Activated CD4-positive, alpha-beta T cell treated with anti-CD3 and anti-CD28 coated beads, Interleukin-2, amount 10 ng/mL, durations not matched to agents 7 days and 5 days (primary cell): ENCODE data around the gene LHFPL2. TPM values are rescaled to one million over a fixed set of nuclear protein-coding genes. Genes with fewer than 3 reads are reported as not detected.

ENCODE experiments used
- CTCF ChIA-PET: fragments of 350-600 bp; sonication (Branson Sonifier 250); formaldehyde crosslinking; loops from one replicate; lab custom pipeline; 2021; ENCODE audit warnings: antibody characterized with exemption; lab: Charles Lee
- POLR2A ChIA-PET: fragments of 350-600 bp; sonication (Branson Sonifier 250); formaldehyde crosslinking; loops from one replicate; lab custom pipeline; 2021; ENCODE audit warnings: antibody characterized with exemption; lab: Charles Lee
- DNase-seq: peaks from one replicate; pipeline ENCODE4 v3.0.0-alpha.2; 2020
- H3K27ac Mint-ChIP-seq: one replicate; pipeline ENCODE4 v1.8.0; 2021; ENCODE audit warnings: mild to moderate bottlenecking, moderate library complexity, mixed read lengths
- H3K27me3 Mint-ChIP-seq: one replicate; pipeline ENCODE4 v1.8.0; 2021; ENCODE audit warnings: mixed read lengths
- H3K36me3 Mint-ChIP-seq: one replicate; pipeline ENCODE4 v1.8.0; 2021; ENCODE audit warnings: low read depth, mixed read lengths
- H3K4me1 Mint-ChIP-seq: one replicate; pipeline ENCODE4 v1.8.0; 2021; ENCODE audit warnings: mixed read lengths
- H3K4me3 Mint-ChIP-seq: one replicate; pipeline ENCODE4 v1.8.0; 2021; ENCODE audit warnings: mild to moderate bottlenecking, moderate library complexity, mixed read lengths
- H3K9me3 Mint-ChIP-seq: one replicate; pipeline ENCODE4 v1.8.0; 2021; ENCODE audit warnings: mixed read lengths
- total RNA-seq, 2 experiments: library from RNA; stranded (reverse); gene quantifications; one replicate each; pipeline ENCODE4 v1.2.3, GENCODE V29; 2021

Gene LHFPL2
- total RNA-seq, 2 experiments from 2014 or later = 0.15 to 0.37 TPM

GRCh38 chr5:78515670-78516069 is 132.9 kb downstream of the LHFPL2 start:
- Mint-ChIP-seq H3K27me3 (peaks cover 46% of the 10 kb centered on the region), H3K36me3 (no peaks in the 10 kb centered on the region), H3K27ac (no peak overlapping the region), H3K9me3 (no peaks in the 10 kb centered on the region), H3K4me1 (no peaks in the 10 kb centered on the region), H3K4me3 (no peak overlapping the region)
- POLR2A ChIA-PET = no interaction called here
- CTCF ChIA-PET = interaction anchor here (0.6 kb wide), 1 partner anchor 11 kb away, joined by 4 read pairs; no protein-coding TSS in a partner anchor
- no peak for DNase-seq

DNA sequence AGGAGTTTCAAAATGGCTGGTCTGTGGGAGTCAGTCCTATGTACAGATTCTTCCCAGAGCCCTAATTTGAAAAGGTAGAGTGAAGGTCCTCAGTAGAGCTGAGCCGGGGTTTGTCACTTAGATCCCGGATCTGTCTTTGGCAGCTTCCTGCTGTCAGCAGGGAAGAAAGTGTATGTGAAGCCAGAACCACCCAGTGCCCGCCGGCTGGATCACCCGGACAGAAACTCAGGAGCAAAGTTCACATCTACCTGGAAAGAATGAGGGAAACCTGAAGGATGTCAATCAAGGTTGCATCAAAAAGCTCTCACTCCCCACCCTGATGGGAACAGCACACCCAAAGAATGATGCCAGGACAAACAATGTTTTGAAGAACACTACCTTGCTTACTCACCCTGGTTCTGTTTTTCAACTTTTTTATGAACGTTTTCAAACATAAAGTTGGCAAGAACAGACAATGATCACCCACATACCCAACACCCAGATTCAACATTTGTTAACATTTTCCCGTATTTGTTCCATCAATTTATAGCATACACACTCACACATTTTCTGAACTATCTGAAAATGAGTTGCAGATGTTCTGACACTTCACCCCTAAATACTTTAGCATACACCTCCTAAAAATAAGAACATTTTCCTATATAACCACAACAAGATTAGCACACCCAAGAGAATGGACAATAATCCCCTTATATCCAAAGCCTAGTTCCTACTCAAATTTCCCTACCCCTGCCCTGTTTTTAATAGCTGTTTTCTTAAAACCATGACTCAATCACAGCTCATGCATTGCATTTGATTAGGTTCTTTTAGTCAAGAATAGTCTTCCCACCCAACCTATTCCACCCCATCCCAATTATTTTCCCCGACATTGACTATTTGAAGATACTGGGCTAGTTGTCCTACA is 133.9 kb downstream of the LHFPL2 start:
- no peaks in the 10 kb centered on the region for H3K36me3 Mint-ChIP-seq
- CTCF ChIA-PET = no interaction called here
- POLR2A ChIA-PET = no interaction called here
- peaks cover 53% of the 10 kb centered on the region for H3K27me3 Mint-ChIP-seq
- H3K9me3 Mint-ChIP-seq = no peaks in the 10 kb centered on the region
- H3K4me3 Mint-ChIP-seq = no peak overlapping the region
- H3K4me1 Mint-ChIP-seq = peaks cover 4% of the 10 kb centered on the region
- no peak overlapping the region for H3K27ac Mint-ChIP-seq
- no peak for DNase-seq

DNA sequence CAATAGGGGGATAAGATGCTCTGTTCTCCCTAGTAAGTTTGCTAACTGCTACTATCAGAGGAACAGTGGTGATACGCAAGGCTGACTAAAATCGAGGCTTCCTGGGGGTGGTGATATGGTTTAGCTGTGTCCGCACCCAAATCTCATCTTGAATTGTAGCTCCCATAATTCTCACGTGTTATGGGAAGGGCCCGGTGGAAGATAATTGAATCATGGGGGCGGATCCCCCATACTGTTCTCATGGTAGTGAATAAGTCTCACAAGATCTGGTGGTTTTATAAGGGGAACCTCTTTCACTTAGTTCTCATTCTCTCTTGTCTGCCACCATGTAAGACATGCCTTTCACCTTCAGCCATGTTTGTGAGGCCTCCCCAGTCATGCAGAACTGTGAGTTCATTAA is 135.1 kb downstream of the LHFPL2 start:
- ChIA-PET CTCF (no interaction called here), POLR2A (no interaction called here)
- no peaks in the 10 kb centered on the region for H3K36me3 Mint-ChIP-seq
- H3K4me1 Mint-ChIP-seq = peaks cover 8% of the 10 kb centered on the region
- no peak for DNase-seq
- no peak overlapping the region for H3K27ac Mint-ChIP-seq
- peaks cover 65% of the 10 kb centered on the region for H3K27me3 Mint-ChIP-seq
- H3K9me3 Mint-ChIP-seq = no peaks in the 10 kb centered on the region
- H3K4me3 Mint-ChIP-seq = no peak overlapping the region

GRCh38 chr5:78512435-78512834 is 136.1 kb downstream of the LHFPL2 start:
- ChIA-PET CTCF (no interaction called here), POLR2A (interaction anchor here (0.7 kb wide), 1 partner anchor 16 kb away, joined by 4 read pairs; no protein-coding TSS in a partner anchor)
- Mint-ChIP-seq H3K27me3 (peaks cover 71% of the 10 kb centered on the region), H3K9me3 (no peaks in the 10 kb centered on the region), H3K4me1 (peaks cover 8% of the 10 kb centered on the region), H3K4me3 (no peak overlapping the region), H3K36me3 (no peaks in the 10 kb centered on the region), H3K27ac (no peak overlapping the region)
- DNase-seq = no peak

DNA sequence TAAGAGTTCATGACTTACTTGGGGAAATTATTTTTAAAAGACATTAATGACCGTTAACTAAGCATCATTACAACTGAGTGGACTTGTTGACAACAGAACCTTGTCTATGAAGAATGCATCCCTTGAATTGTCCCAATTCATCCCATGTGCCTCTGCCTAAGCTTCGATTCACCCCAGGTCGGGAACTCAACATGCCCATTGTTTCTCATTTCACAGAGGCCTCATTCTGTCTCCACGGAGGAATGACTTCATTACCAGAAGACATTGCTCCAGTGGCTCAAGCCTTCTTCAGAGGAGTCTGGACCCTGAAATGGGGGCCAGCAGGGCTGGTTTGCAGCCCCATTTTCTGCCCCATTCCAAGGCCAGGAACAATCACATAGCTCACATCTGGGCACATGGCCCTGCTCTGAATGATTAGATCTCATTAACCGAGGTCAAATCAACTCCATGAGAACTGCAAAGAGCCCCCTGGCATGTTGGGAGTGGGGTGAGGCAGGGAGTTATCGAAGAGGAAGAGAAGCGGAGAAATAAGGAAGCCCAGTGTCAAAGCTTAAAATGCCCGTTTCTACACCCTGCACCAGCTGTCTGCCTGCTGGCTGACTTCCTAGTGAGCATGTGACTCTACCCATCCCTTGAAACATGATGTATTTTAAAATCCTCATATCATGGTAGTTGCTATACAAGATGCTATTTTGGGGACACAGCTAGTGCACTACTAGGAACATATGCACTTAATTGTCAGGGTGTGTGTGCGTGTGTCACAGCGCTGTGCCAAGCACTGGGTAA is 137.3 kb downstream of the LHFPL2 start:
- H3K27ac Mint-ChIP-seq = no peak overlapping the region
- DNase-seq = no peak
- no peak overlapping the region for H3K4me3 Mint-ChIP-seq
- CTCF ChIA-PET = no interaction called here
- POLR2A ChIA-PET = no interaction called here
- no peaks in the 10 kb centered on the region for H3K9me3 Mint-ChIP-seq
- H3K36me3 Mint-ChIP-seq = no peaks in the 10 kb centered on the region
- peaks cover 8% of the 10 kb centered on the region for H3K4me1 Mint-ChIP-seq
- H3K27me3 Mint-ChIP-seq = peaks cover 71% of the 10 kb centered on the region

DNA sequence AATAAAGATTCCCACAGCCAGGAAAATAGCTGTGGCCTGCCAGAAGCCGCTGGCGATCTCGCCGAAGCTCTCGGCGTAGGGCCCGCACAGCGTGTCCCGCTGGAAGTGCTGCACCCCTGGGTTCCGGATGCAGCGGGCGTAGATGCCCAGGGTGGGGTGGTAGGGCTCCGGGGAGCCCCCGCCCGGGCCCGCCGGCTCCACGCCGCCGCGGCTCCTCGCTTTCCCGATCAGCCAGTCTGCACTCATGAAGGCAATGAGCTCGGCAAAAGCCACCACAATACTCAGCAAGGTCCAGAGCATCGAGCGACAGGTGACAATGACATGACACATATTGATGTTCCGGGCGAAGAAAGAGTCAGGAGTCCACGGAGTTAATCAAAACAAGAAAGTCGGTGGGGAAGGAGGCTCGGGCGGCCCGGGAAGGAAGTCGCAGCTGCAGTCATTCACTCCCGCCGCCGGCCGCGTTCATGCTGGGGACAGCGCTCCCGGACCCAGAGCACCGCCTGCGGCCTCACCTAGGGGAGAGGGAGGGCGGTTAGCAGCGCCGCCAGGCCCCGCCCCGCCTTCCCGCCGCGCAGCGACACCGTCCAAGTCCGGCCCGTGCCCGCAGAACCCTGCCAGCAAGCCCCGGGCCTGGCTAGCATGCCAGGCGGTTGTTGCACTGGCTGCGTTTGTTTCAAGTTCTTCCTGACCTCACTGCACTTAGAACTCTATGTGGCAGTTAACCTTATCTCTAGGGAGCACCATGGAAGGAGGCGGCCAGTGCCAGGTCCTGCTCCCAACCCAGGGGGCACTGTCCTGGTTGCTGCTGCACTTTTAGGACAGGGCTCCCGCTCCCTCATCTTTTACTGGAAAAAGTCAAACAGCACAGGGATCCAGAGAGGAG is 138.4 kb downstream of the LHFPL2 start:
- H3K27ac Mint-ChIP-seq = no peak overlapping the region
- no peaks in the 10 kb centered on the region for H3K9me3 Mint-ChIP-seq
- H3K36me3 Mint-ChIP-seq = no peaks in the 10 kb centered on the region
- POLR2A ChIA-PET = no interaction called here
- peak; percentile 22 for DNase-seq
- H3K4me3 Mint-ChIP-seq = peak overlapping the region; percentile 68
- peaks cover 8% of the 10 kb centered on the region for H3K4me1 Mint-ChIP-seq
- peaks cover 67% of the 10 kb centered on the region for H3K27me3 Mint-ChIP-seq
- CTCF ChIA-PET = interaction anchor here (0.7 kb wide), 1 partner anchor 16 kb away, joined by 3 read pairs; no protein-coding TSS in a partner anchor

DNA sequence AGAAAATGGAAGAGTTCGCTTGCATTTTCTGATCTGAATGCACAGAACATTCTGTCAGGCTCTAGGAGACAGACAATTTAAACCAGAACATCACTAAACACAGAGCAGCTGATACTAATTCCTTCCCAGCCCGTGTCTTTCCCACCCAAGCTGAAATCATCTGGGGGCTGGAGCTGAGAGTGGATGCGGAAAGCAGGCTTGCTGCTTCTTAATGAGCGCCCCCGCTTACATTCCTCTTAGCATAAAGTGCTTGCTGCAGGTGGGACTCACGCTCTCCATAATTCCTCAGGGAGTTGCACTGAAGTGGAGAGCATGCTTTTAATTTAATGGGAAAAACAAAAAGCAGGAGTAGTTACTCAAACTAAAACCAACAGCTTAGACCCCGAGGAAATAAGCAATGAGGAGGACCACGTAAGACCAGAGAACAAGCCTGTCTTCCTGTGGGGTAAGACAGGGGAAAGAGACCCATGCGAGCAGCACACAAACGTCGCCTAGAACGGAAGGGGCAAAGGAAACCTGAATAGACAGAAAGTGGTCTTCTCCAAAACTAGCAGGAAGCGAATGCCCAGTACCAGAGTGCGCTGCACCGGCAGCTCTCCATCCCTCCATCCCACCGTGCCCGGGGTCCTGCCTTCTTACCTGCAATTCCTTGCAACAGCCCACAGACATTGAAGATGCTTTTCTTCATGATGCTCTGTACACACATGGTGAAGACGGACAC is 139.3 kb downstream of the LHFPL2 start:
- DNase-seq = no peak
- CTCF ChIA-PET = interaction anchor here (0.7 to 0.8 kb wide), 2 partner anchors 17 to 455 kb away, joined by 3 read pairs; no protein-coding TSS in a partner anchor

DNA sequence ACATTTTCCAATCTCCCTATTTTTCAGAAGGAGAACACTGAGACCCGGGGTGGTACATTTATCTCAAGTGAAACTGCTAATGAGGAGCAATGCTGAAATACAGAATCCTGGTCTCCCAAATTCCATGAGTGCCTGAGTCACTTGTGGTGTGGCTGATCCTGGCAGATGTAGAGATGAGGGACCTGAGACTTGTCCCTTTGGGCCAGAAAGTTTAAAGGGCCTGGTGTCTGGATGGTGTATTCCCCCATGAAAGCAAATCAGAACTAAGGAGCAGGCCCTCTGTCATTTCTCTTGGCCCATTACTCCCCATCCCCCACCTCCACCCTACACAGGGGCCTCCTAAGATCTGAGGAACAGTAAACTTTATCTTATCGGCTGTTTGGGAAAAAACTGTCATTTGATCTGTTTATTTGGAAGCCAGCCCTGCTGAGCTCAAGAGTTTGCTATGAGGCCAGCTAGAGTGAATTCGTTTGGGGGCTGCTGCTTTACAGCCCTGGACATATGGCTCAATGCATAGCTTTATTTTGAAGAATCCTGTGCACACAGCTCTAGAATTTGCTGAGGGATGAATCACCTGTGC is 140.3 kb downstream of the LHFPL2 start:
- Mint-ChIP-seq H3K4me3 (no peak overlapping the region), H3K36me3 (no peaks in the 10 kb centered on the region), H3K9me3 (no peaks in the 10 kb centered on the region), H3K4me1 (peaks cover 8% of the 10 kb centered on the region), H3K27ac (no peak overlapping the region), H3K27me3 (peaks cover 58% of the 10 kb centered on the region)
- ChIA-PET CTCF (no interaction called here), POLR2A (no interaction called here)
- DNase-seq = no peak

More for the DNA sequence above, 139.3 kb downstream of the LHFPL2 start:
- H3K4me1 Mint-ChIP-seq = peaks cover 8% of the 10 kb centered on the region
- peaks cover 64% of the 10 kb centered on the region for H3K27me3 Mint-ChIP-seq
- peak overlapping the region; percentile 68 for H3K4me3 Mint-ChIP-seq
- no peaks in the 10 kb centered on the region for H3K36me3 Mint-ChIP-seq
- POLR2A ChIA-PET = no interaction called here
- no peaks in the 10 kb centered on the region for H3K9me3 Mint-ChIP-seq
- no peak overlapping the region for H3K27ac Mint-ChIP-seq

DNA sequence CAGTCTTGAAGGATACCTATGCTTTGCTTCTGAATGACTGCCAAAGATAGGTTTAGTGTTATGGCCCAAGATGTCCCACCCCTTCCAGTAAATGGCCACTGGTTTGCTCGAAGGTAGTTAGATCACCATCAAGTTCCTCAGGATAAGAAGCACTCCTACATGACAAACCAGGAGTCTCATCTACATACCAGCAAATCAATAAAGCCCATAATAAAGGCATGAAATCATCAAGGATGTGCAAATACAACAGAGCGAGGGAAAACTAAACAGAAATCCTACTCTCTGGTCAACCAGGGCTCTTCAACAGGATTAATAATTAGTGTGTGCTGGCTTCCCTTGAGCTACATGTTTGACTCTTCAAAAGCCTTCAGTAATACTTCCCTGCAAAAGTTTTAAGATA is 141.0 kb downstream of the LHFPL2 start:
- ChIA-PET POLR2A (no interaction called here), CTCF (no interaction called here)
- Mint-ChIP-seq H3K27me3 (peaks cover 54% of the 10 kb centered on the region), H3K4me3 (no peak overlapping the region), H3K9me3 (no peaks in the 10 kb centered on the region), H3K4me1 (peaks cover 8% of the 10 kb centered on the region), H3K36me3 (no peaks in the 10 kb centered on the region), H3K27ac (no peak overlapping the region)
- DNase-seq = no peak

- H3K4me1 Mint-ChIP-seq = peaks cover 8% of the 10 kb centered on the region
- no peak for DNase-seq
- no peak overlapping the region for H3K27ac Mint-ChIP-seq
- no peaks in the 10 kb centered on the region for H3K36me3 Mint-ChIP-seq
- ChIA-PET CTCF (interaction anchor here (1.3 kb wide), 1 partner anchor 16 kb away, joined by 3 read pairs; no protein-coding TSS in a partner anchor), POLR2A (no interaction called here)
- no peak overlapping the region for H3K4me3 Mint-ChIP-seq
- peaks cover 56% of the 10 kb centered on the region for H3K27me3 Mint-ChIP-seq
- H3K9me3 Mint-ChIP-seq = no peaks in the 10 kb centered on the region
These were observed 142.1 kb downstream of the LHFPL2 start for GRCh38 chr5:78506261-78507024.

GRCh38 chr5:78505860-78506259 is 142.7 kb downstream of the LHFPL2 start:
- DNase-seq = no peak
- peaks cover 54% of the 10 kb centered on the region for H3K27me3 Mint-ChIP-seq
- H3K27ac Mint-ChIP-seq = no peak overlapping the region
- ChIA-PET CTCF (interaction anchor here (1.1 to 1.3 kb wide), 2 partner anchors 14 to 17 kb away, joined by 3 to 4 read pairs; no protein-coding TSS in a partner anchor), POLR2A (no interaction called here)
- peaks cover 8% of the 10 kb centered on the region for H3K4me1 Mint-ChIP-seq
- H3K4me3 Mint-ChIP-seq = no peak overlapping the region
- no peaks in the 10 kb centered on the region for H3K36me3 Mint-ChIP-seq
- no peaks in the 10 kb centered on the region for H3K9me3 Mint-ChIP-seq
